Gastroesophageal sphincter (tissue), 3 donors: ENCODE results near the gene VWA7.

ENCODE experiments used
- EP300 ChIP-seq: sonication (generic); formaldehyde crosslinking; IDR thresholded peaks from one replicate; pipeline ENCODE4 v1.6.1; 2017; ENCODE audit warnings: antibody characterized with exemption, mild to moderate bottlenecking
- POLR2A ChIP-seq, 2 donors: fragments of 450-650 bp; IDR thresholded peaks; one replicate each; pipeline ENCODE4 v1.6.1; 2017; ENCODE audit warnings: antibody characterized with exemption in 2 of 2, mild to moderate bottlenecking in 2 of 2, moderate library complexity in 1 of 2
- POLR2AphosphoS5 ChIP-seq: sonication (generic); formaldehyde crosslinking; IDR thresholded peaks from one replicate; pipeline ENCODE4 v1.6.1; 2017; ENCODE audit warnings: antibody characterized with exemption
- TF ChIP-seq, protein P1 (sequence below), 4 experiments: fragments of 200-600 bp in 2 of 4; fragments of 450-650 bp in 2 of 4; sonication (generic) in 1 of 4; IDR thresholded peaks; one replicate each; pipeline ENCODE4 v1.5.1; 2017 to 2019; ENCODE audit warnings: antibody characterized with exemption in 4 of 4, mild to moderate bottlenecking in 2 of 4, moderate library complexity in 2 of 4

DNA sequence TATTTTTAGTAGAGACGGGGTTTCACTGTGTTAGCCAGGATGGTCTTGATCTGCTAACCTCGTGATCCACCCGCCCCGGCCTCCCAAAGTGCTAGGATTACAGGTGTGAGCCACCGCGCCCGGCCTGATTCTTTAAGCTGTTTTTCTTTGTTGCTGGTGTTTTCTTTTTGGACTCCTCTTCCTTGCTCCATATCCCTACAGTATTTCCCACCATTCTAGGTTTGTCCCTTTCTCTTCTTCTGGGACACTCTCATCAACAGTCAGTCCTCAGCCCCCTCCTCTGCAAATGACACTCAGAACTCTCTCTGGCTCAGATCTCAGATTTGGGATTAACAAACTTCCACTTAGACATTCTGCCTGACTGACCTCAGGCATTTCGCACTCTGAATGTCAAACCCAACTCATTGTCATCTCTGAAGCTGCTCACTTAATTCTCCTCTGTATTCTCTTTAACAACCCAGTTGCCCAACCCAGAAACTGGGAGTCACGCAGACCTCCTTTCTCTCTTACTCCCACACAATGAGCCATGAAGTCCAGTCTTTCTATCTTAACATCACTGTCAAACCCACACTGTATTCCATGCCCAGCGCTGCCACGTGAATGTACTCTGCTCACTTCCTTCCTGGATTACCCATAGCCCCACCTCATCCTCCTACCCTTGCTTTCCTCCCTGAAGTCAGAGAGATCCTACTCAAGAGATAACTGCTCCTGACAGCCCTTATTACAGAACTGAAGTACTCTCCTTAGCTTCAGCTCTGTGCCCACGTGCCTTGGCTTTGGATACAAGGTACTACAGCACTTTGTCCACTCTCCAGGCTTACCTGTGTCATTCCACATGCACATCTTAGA lies 51.4 kb downstream of the VWA7 start:
- TF ChIP-seq, protein P1, sequence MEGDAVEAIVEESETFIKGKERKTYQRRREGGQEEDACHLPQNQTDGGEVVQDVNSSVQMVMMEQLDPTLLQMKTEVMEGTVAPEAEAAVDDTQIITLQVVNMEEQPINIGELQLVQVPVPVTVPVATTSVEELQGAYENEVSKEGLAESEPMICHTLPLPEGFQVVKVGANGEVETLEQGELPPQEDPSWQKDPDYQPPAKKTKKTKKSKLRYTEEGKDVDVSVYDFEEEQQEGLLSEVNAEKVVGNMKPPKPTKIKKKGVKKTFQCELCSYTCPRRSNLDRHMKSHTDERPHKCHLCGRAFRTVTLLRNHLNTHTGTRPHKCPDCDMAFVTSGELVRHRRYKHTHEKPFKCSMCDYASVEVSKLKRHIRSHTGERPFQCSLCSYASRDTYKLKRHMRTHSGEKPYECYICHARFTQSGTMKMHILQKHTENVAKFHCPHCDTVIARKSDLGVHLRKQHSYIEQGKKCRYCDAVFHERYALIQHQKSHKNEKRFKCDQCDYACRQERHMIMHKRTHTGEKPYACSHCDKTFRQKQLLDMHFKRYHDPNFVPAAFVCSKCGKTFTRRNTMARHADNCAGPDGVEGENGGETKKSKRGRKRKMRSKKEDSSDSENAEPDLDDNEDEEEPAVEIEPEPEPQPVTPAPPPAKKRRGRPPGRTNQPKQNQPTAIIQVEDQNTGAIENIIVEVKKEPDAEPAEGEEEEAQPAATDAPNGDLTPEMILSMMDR (IDR thresholded peaks at IDR 0.05) = no peak
- TF ChIP-seq EP300 (no peak), POLR2AphosphoS5 (no peak), POLR2A (IDR thresholded peaks at IDR 0.05) (no peak)
